Activated T-cell treated with anti-CD3 and anti-CD28 coated beads, Interleukin-2, amount 50 U/mL, for 1 hour (primary cell): Measurements from ENCODE around the gene LTBP1.

ENCODE experiments used
- DNase-seq: peaks from one replicate; pipeline ENCODE4 v3.0.0-alpha.2; 2020

Gene LTBP1

GRCh38 chr2:33121416-33121815 lies 174.7 kb downstream of the LTBP1 start:
- no peak for DNase-seq

DNA sequence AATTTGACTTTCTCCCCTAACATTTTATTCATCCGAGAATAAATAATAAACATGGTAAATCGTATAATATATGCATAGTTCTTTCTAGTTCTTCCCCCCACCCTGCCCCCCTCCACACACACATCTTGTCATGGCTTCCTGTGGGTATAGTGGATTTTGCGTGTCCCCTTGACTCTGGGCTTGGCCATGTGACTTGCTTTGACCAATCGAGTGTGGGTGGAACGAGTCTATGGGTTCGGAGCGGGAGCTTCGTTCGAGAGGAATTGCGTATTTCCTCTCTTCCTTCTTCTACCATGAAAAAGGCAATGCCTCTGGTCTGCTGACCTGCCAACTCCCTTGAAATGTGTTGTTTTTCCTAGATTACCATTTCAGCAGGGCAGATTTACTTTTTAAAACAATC lies 175.2 kb downstream of the LTBP1 start:
- DNase-seq: no peak

- DNase-seq: no peak
Measured at GRCh38 chr2:33122726-33123125, 176.0 kb downstream of the LTBP1 start.

DNA sequence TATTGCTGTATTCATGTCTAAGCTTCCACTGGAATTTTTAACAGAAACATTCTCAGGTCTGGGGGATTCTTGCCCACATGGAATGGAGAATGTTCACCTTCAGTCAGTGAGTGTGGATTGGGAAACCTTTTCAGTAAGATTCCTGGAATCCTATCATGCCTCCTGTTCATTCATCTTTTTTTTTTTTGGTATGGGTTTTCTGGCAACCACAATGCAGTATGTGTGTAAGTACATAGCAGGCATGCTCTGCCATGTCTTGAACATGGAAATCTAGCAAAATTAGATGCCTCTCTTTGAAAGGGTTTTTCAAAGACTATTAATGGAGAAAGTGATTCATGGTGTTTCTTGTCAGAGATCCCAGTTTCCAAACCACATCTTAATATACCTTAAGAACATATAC lies 176.5 kb downstream of the LTBP1 start:
- DNase-seq: no peak

DNA sequence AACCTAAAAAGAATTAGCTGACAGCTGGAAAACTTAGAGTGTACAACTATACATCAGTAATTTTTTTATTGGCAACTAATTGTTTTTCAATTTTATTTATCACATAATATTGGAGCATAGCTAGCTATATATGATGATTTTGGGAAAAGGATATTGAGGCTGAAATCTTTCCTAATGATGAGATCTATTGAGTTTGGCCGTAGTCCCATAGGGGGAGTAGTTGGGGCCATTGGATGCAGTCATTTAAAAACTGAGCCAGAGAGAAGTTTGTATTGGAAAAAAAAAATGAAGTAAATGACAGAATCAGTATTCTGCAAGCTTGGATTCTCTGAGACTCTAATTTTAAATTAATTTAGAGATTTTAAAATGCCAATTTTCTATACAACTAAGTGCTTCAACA lies 179.8 kb downstream of the LTBP1 start:
- no peak for DNase-seq

DNA sequence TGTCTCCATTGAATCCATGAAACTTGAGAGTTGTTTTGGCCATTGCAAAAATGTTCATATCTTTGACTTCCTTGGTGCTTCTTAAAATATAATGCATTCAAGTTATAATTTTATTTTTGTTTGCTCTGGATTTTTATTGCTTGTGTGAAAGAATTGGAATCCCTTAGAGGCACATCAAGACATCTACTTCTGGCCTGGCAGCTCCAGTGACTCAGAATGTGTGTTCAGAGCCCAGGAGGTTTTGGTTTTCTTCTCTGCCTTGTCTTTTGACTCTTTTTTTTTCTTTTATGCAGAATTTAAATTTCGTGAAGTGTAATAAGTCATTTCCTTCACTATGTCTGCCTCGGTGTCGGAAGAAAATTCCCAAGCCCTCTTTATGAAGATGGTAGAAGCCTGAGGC lies 180.2 kb downstream of the LTBP1 start:
- DNase-seq: no peak

DNA sequence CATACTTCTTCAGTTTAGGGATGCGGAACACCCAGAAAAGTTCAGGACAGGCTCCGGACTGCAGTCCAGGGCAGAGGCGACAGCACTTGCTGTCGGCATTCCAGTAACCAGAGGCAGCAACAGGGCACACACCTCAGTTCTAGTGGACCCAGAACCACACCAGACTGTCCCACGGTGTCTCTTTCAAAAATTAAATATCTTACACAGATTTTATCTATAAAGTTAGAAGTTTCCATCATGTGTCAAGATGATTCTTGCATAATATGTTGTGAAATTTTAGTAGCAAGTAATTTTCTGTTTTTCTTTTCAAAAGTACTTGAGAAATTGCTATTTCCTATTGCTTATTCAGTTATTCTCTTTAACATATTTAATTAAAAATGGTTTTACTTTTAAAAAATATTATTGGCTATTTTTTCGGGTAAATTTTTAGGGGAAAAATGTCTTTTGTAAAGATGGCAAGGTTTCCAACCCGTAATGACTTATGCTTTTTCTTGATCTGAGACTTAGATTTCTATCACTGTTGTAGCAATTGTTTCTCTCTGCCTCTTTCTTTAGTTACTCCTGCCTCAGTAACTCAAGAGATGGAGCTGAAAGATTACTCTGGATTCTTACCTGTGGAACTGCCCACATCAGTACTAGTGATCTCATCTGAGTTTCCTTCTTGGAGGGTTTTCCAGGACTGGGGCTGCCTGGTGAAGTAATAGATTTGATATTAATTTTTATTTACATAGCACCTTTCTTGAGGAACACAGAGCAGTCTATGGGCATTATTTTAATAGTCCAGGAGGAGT lies 182.7 kb downstream of the LTBP1 start:
- no peak for DNase-seq

- no peak for DNase-seq
Measured at GRCh38 chr2:33130054-33130447, 183.3 kb downstream of the LTBP1 start.

DNA sequence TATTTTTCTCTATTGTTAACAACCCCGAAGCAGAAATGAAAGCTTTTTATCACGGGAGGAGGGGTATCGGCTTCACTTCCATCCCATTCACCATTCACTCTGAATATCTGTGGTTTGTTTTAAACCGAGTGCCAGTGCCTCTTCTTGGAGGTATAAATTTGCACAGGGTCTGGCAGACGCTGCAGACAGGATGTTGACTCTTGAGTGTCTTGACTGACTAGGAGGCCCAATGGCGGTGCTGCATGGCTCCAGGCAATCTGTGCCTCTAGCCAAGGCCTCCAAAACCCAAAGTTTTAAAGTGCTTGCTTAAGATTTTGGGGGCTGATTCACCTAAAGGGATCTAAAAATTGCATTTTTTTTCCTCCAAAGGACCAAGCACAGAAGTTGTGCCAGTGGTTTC lies 183.8 kb downstream of the LTBP1 start:
- DNase-seq: no peak

DNA sequence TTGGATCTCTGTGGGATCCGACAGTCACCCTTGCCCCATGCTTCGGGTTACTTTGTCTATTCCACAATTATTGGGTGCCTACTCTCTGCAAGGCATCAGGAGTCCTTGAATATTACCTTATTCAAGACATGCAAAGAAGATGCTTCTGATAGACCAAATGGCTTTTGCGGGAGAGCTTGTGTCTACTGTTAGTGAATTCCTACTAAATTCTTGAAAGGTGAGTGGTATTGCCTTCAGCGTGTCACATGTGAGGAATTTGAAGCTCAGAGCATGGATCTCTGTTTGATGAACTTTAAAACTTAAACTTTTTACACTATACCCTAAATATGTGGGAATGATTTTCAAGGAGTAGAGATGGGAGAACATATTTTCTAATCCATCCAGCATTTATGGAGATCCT lies 184.4 kb downstream of the LTBP1 start:
- DNase-seq: no peak

- DNase-seq: no peak
Measured at GRCh38 chr2:33131749-33132148, 185.0 kb downstream of the LTBP1 start.

DNA sequence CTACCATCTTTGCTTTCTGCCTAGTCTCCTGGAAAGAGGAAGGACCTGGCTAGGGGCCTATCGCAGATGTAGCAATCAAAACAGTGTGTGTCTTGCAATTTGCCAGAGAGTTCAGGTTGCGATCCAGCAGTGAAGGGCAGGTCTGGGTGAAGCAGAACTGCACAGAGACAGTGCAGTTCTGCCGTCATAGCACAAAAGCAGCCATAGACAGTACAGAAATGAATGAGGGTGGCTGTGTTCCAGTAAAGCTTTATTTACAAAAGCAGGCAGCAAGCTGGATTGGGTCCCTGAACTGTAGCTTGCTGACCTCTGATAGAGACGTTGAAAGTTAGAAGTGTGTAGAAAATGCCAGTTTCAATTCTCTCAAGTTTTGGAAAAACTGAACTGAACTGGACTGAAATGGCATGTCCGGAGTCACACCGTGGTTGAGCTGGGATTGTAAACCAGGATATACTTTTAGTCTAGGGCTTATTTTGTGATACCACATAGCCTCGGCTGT lies 186.8 kb downstream of the LTBP1 start:
- no peak for DNase-seq

- no peak for DNase-seq
Measured at GRCh38 chr2:33134086-33134771, 187.5 kb downstream of the LTBP1 start.

- no peak for DNase-seq
Measured at GRCh38 chr2:33134791-33135560, 188.2 kb downstream of the LTBP1 start.

DNA sequence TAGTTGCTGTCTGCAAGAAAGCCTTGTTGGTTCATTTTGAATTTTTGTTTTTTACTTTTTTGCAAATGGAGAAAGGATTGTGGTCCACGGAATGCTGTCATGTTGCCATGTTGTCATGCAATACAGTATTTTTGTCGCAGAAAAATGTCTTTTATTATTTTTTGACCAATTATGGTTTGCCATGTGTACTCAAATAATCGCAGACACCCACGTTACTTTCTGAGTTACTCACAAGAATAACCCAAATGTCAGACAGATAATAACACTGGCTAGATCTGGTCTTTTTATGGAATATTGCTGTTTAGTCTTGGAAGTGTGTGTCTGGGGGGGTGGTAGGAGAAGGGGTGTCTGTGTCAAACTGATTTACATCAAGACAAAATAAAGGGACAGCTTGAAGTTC lies 188.9 kb downstream of the LTBP1 start:
- DNase-seq: no peak

DNA sequence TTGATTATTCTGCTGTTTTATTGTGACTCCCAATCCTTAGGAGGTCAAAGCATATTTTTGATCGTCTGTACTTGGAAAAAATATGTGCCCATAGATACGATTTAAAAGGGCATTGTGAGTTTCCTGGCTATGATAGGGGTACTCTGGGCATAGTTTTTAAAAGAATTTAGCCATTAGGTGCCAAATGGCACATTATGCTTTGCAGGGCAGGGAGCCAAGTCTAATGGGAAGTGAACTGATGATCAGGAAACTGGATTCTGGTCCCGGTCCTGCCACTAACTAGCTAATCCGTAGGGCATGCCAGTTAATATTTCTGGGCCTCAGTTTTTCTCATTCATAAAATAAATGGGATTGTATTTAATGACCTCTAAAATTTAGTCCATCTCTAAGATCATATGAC lies 189.3 kb downstream of the LTBP1 start:
- DNase-seq: no peak

- no peak for DNase-seq
Measured at GRCh38 chr2:33136566-33136965, 189.8 kb downstream of the LTBP1 start.

- no peak for DNase-seq
Measured at GRCh38 chr2:33137331-33137730, 190.6 kb downstream of the LTBP1 start.

DNA sequence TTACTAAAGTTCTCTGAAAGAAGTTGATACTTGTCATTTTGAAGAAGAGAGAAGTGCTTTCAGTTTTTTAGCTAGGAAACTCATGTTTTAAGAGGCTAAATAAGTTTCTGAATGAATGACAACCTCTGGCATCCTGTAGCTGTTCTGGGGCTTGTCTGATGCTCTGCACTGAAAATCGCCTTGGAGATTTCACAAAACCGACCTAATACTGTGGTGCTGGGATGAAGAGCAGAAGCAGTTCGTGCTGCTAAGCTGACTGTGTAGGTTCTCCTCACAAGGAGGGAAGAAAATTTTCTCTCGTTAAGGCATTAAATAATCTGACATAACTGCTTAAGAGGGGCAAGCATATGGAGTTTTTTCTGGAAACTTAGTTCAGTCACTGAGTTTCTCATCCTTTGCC lies 193.2 kb downstream of the LTBP1 start:
- no peak for DNase-seq

GRCh38 chr2:33141476-33141875 lies 194.7 kb downstream of the LTBP1 start:
- DNase-seq: no peak

DNA sequence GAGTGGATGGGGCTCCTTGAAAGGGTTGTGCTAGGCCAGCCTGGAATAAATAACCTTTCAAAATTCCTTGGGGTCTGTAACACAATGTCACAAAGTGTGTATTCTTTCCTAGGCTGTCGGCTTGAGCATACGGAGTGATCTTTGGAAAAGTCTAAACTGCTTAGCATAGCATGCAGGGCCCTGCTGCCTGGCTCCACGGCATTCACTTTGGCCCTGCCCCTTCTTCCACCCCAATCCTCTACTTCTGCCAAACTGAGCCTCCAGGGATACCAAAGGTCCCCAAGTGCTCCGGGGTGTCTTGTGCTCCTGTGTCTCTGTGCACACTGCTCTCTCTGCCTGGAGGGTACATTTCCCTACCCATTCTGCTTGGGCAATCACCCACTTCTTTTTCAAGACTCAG lies 196.1 kb downstream of the LTBP1 start:
- DNase-seq: no peak

DNA sequence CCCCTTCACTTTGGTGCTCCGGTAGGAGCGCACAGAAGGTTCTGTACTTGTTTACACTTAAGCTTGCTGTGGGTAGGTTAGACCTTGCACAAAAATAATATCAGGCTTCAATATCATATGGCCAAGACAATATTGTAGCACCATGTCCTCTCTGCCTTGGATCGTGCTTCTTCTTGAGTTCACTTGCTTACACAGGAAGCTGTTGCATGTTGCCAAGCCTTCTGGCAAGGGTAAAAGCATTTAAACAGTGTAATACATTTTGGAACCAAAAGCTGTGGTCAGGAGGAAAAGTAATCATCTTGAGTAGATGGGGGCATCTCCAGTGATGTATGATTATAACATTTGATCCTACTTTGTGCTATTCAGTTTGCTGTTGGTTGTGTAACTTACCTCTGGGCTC lies 197.5 kb downstream of the LTBP1 start:
- no peak for DNase-seq

DNA sequence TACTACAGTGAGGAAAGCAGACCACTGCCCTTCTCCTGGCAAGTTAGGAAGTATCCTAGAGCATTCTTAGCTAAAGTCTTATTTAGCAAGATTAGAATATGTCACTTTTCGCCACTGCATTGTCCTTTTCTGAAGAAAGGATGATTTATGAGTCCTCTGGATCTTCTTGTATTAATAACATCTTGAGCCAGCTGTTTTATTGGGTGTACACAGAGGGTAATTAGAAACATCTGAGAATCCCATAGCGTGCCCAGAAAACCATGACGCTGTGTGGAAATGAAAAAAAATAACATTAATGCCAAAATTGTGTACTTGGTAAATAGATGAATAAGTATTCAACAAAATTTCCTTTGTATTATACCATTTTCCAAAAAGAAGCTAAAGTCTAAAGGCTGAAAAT lies 198.7 kb downstream of the LTBP1 start:
- no peak for DNase-seq

GRCh38 chr2:33146102-33146501 lies 199.3 kb downstream of the LTBP1 start:
- DNase-seq: no peak
